HepG2 (cell line): ENCODE results near the gene ZNF385B.

Experiments
- FOXJ3 ChIP-seq: sonication (generic); formaldehyde crosslinking; IDR thresholded peaks from 2 replicates; pipeline ENCODE4 v1.4.0; 2020; ENCODE audit warnings: missing genetic modification reagents, mild to moderate bottlenecking, borderline replicate concordance
- MAX ChIP-seq: IDR thresholded peaks from 2 replicates; pipeline ENCODE4 v1.6.1; 2012; ENCODE audit warnings: inconsistent platforms
- MXI1 ChIP-seq: IDR thresholded peaks from 3 replicates; pipeline ENCODE4 v1.6.1; 2012; ENCODE audit warnings: low read depth, low read length, inconsistent platforms, borderline replicate concordance
- ZNF274 ChIP-seq: sonication (generic); formaldehyde crosslinking; IDR thresholded peaks from 2 replicates; pipeline ENCODE4 v1.5.1; 2020; ENCODE audit warnings: mild to moderate bottlenecking, missing genetic modification reagents
- ZNF367 ChIP-seq: sonication (generic); formaldehyde crosslinking; IDR thresholded peaks from 2 replicates; pipeline ENCODE4 v1.4.0; 2020; ENCODE audit warnings: missing genetic modification reagents, borderline replicate concordance
- TF ChIP-seq, protein P1 (sequence below): sonication (generic); formaldehyde crosslinking; IDR thresholded peaks from 2 replicates; pipeline ENCODE4 v1.5.0; 2020; ENCODE audit warnings: mild to moderate bottlenecking, missing genetic modification reagents, moderate library complexity
- TF ChIP-seq, protein P2 (sequence below): IDR thresholded peaks from 2 replicates; pipeline ENCODE4 v1.6.1; 2016; ENCODE audit warnings: mild to moderate bottlenecking, missing biosample characterization, missing genetic modification reagents

DNA sequence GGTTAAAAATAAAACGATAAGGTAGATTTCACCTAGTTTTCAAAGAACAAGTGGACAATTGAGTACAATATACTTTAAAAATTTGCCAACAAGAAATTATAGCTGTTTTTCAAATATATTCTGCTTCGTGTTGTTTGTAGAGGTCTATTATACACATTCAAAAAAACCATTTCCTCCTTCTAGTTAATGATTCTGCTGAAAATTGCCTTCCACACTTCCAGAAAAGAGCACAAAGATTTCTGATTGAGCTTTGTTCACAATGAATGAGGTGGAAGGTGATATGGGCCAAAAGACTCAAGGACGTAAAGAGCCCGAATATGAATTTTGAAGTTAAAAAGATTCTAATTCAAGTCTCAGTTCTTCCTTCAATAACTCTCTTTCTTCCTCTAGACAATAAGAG is 319.8 kb downstream of the ZNF385B start:
- TF ChIP-seq MAX: no peak
- no peak for TF ChIP-seq MXI1
- TF ChIP-seq ZNF274 (CRISPR knock-in tag): no peak
- TF ChIP-seq, protein P1, sequence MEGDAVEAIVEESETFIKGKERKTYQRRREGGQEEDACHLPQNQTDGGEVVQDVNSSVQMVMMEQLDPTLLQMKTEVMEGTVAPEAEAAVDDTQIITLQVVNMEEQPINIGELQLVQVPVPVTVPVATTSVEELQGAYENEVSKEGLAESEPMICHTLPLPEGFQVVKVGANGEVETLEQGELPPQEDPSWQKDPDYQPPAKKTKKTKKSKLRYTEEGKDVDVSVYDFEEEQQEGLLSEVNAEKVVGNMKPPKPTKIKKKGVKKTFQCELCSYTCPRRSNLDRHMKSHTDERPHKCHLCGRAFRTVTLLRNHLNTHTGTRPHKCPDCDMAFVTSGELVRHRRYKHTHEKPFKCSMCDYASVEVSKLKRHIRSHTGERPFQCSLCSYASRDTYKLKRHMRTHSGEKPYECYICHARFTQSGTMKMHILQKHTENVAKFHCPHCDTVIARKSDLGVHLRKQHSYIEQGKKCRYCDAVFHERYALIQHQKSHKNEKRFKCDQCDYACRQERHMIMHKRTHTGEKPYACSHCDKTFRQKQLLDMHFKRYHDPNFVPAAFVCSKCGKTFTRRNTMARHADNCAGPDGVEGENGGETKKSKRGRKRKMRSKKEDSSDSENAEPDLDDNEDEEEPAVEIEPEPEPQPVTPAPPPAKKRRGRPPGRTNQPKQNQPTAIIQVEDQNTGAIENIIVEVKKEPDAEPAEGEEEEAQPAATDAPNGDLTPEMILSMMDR (CRISPR knock-in tag): no peak
- no peak for TF ChIP-seq ZNF367 (CRISPR knock-in tag)
- TF ChIP-seq, protein P2, sequence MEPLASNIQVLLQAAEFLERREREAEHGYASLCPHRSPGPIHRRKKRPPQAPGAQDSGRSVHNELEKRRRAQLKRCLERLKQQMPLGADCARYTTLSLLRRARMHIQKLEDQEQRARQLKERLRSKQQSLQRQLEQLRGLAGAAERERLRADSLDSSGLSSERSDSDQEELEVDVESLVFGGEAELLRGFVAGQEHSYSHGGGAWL (CRISPR knock-in tag): no peak
- no peak for TF ChIP-seq FOXJ3 (CRISPR knock-in tag)
